Measurements from ENCODE around the gene EVA1C.
"Not testable (repeated sequence)": the region's sequence is repeated elsewhere in the genome, so short reads cannot be mapped to it uniquely, and the experiment has no call there.

The EVA1C gene, protein sequence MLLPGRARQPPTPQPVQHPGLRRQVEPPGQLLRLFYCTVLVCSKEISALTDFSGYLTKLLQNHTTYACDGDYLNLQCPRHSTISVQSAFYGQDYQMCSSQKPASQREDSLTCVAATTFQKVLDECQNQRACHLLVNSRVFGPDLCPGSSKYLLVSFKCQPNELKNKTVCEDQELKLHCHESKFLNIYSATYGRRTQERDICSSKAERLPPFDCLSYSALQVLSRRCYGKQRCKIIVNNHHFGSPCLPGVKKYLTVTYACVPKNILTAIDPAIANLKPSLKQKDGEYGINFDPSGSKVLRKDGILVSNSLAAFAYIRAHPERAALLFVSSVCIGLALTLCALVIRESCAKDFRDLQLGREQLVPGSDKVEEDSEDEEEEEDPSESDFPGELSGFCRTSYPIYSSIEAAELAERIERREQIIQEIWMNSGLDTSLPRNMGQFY

DNA sequence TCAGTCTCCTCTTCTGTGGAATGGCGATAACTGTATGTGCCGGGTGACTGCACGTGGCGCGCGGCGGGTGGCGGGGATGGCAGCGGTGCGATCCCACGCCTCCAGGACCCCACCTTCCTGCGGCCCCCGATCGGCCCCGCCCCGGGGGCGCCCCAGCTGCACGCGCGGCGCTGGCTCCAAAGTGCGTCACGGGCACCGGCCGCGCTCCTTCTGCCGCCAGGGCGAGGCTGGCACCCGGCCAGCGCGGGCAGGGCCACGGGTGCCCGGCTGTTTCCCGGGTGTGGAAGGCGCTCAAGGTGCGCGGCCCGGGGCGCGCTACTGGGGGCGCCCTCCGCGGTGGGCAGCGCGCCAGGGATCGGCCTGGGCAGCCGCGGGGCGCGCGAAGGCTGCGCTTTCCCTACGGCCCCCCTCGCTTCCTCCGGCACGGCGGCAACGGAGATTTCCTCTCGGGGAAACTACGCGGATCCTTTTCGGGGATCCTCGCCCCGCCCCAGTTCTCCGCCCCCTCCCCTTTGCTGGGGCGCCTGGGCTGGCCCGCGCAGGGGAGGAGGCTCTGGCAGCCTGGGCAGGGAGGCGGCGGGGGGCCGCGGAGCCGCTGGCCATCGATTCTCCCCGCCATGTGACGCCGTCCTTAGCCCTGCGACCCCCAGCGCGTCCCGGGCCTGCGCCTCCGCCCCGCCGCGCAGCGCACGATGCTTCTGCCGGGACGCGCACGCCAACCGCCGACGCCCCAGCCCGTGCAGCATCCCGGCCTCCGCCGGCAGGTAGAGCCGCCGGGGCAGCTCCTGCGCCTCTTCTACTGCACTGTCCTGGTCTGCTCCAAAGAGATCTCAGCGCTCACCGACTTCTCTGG is at the start of gene EVA1C:
Gene EVA1C, plus strand, starts transcription at position 545 of the 853 bp plus-strand sequence. Its CDS starts 148 bp downstream, at position 693.
- no peak for DNase-seq

DNA sequence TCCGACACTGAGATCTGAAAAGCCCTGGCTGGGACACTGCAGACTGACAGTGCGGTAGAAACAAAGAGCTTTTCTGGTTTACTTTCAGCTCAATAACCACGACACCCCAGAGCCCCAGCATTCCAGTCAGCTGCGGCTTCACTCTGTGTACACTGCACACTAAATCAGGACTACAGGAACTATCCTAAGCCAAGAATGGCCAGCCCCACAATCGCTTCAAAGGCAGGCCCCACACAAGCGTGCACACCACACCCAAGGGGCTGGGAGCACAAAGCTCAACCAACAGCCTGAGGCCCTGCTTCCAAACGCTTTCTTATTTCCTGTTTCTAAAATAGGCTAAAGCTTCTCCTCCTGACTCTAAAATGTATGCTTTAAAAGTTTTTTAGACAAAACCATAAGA is 48.1 kb upstream of the EVA1C start:
- DNase-seq = no peak

DNA sequence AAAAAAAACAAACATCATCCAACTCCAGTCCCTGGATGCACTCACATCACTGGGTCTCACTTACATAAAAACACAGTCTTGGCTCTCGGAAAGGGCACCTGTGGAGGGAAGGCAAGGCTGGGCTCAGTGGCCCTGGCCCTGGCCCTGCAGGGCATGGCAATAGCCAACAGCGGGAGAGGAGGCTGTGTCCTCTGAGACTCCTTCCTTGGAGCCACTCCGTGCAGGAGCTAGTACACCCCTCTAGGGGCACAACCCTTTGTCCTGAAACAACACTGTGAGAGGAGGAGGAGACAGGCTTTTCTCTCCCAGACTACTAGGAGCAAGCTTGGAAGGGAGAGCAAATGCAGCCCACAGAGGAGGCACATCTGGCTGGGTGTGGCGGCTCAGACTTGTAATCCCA is 47.7 kb upstream of the EVA1C start:
- DNase-seq = no peak

DNA sequence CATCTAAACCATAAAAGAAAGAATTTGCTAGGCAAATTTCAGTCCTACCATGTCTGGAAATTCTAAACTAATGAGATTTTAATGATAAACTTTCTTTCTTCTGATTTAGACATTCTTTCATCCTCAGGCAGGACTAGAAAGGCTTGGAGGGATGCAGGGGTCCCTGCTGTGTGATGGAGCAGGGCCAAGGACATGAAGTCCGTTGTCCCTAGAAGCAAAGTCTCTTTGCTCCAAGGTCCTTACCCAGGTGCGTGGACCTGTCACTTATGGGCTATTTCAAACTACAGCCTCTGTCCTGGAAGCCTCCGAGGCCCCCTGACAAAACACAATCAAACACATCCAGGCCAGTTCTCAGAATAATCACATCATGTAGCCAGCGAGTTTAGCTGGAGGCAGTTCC is 46.3 kb upstream of the EVA1C start:
- peak; percentile 62 for DNase-seq

DNA sequence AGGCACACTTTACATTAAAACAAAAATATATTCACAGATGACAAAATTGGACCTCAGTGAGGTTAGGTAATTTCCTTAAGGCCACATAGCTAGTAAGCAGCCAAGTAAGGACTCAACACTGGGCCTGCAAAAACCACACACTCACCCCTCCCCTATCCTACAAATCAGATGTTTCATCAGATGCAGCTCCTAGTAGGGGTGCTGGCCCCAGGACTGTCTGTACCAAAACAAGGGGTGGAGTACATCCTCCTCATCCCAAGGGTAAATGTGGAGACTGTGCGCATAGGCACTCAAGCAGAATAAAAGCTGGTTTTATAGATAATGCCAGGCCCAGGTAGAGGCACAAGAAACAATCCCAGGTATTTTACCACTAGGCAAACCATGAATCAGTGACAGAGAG is 45.3 kb upstream of the EVA1C start:
- no peak for DNase-seq

DNA sequence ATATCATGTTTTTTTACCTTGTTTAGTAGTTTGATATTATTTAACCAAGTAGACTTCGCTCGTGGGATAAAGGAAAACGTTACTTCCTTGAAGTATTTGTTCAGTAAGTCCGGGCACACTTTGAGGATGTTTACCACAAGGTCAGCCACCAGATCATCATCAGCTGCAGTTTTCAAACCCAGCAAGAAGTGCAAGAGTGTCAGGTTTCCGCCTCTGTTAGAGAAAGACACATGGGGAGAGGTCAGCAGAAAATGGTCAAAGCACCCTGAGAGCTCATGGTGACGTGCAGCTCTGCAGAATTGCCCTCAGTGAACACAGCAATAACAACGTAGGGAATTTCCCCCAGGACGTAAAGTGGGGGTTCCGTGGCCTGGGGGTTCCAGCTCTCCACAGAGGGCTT is 44.1 kb upstream of the EVA1C start:
- no peak for DNase-seq

DNA sequence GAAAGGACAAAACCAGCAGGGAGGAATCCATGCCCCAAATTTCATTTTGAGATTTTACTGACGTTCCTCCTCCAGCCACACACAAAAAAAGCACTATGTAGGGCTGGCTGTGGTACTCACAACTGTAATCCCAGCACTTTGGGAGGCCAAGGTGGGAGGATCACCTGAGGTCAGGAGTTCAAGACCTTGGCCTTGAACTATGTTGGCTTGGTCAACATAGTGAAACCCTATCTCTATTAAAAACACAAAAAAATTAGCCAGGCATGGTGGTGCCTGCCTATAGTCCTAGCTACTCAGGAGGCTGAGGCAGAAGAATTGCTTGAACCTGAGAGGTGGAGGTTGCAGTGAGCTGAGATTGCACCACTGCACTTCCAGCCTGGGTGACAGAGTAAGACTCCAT is 43.5 kb upstream of the EVA1C start:
- DNase-seq = not testable (repeated sequence)

DNA sequence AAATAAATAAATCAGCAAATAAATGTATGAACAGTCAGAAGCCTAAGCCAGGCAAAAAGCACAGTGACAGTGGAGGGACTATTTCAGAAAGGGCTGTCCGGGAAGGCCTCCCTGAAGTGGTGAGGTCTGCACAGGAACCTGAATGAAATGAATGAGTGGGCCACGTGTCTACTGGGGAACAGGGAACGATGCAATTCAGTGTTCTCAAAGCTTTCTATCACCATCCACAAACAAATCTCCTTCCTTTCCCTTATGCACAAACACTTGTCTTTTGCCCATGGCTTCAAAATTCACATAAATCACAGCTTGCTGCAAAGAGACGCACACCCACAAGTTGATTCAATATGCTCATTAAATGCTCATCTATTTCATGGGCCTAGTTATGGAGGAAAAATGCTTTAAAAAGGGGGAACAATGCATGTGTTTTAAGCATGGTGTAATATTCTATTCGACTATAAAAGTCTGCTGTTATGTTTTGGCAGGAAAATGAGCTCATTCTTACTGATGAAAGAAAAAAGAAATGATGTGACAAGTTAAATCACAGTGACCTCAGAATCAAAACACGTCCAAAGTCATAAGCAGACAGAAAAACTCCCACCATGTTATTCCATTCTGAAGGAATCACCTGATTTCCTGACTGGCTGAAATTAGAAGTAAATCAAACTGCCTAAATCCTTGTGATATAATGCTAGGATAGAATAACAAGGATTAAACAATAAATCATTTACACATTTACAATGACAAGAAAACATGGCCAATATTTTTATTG is 41.3 kb upstream of the EVA1C start:
- DNase-seq = no peak

DNA sequence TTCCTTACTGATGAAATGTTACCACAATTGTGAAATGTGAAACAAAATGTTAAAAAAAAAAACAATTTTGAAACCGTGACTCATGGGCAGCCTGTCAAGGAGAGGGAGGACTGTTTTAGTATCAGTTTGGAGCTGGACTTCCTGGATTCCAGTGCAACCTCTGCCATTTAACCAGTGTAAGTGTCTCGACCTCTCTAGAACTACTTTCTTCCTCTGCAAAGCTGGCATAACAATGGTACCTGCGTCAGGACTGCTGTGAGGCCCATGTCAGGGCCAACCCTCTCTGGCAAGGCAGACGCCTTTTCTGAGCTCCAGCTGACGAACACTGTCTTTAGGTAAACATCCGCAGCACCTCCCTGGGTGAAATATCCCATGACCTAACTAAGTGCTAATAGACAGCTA is 40.6 kb upstream of the EVA1C start:
- DNase-seq = no peak

DNA sequence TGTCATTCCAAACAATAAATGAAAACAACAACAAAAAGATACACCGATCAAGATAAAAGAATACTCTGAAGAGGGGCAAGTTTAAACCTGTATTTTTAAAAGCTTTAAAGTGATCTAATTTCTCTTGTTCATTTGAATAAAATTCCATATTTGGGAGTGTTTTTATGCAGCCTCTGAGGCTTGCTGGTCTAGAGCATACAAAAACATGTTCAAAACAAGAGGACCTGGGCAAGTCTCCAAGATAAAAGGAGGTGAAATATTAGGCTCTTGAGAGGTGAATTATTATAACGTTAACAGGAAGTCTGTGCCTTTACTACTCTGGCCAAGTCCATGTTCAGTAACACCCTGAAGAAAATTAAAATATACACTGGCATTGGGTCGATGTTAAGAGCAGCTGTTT is 39.8 kb upstream of the EVA1C start:
- DNase-seq = no peak

DNA sequence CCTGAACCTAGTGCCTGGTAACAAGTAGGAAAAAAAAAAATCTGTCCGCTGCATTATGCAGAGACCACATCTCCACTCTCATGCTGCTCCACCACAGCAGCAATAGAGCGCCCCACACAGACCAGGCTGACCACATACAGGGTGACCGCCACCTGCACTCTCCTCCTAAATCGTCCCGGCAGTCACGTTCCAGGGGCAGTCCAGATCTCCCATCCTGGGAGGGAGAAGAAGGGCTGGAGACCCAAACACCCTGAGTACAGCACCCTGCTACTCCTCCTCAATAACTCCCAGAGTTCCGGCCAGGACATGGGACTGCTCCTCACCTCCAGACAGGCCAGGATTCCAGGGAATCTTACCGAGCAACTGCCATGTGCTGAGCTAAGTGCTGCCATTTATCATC is 35.0 kb upstream of the EVA1C start:
- no peak for DNase-seq

DNA sequence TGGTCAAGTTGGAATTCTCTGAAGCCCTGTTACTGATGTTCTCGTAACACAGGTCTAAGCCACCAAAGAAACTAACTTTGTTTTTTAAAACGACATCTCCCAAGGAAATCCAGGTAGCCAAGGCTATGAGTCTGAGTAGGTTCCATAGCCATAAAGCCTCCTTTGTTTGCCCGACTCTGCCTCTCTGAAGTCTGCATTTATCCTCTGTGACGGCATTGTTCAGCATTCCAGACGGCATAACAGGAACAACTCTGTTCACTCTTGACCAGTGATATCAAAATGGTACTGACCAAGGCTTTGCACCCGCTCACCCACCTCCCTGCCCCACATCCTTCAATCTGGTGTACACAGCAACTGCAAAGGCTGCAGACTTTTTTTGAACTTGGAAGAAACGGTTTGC is 34.5 kb upstream of the EVA1C start:
- no peak for DNase-seq

DNA sequence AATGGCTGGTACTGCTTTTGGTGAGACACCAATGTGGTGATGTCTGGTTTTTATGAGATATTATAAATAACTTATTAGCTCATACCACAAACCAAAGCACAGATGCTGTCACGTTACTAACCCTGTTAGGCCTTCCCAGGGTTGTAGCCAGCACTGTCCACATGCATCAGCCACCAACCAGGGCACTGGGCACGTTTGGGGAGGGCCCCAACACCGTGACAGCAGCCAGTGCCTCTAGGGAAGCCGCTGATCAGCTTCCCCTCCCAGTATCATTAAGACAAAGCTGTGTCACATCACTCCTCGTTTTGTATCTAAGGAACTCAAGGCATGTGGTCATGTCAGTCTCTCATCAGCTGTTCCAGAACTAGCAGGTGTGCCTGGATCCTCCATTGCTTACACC is 33.5 kb upstream of the EVA1C start:
- DNase-seq = no peak

DNA sequence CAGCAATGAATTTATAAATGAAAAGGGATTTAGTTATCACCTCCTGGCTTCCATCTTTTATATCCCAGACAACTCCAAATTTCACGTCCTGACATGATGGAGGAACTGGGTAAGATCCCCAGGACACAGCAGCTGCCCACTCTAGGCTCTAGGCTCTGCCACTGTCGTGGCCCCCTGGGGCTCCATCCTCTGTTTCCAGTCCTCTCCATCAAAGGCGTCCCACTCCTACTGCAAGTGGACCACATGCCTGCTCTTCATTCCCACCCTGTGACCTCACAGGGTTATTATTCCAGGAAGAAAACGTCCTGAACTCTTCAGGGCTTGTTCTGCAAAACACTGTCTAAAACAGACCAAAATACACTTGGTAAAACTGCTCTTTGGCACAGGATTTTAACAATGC is 31.6 kb upstream of the EVA1C start:
- no peak for DNase-seq

DNA sequence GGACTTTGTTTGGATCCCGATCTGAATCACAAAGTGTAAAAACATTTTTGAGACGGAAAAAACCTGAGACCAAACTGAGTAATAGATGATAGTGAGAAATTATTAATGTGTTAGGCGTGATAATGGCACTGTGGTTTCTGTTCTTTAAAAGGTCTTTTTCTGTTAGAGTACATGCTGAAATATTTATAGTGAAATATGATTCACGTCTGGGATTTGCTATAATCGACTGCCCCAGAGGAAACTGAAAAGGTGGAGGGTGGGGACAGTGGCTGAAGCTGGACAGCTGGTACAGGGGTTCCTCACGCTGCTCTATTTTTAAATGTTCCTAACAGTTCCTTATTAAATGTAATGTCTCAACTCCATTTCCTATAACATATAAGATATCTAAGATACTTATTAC is 30.9 kb upstream of the EVA1C start:
- no peak for DNase-seq

DNA sequence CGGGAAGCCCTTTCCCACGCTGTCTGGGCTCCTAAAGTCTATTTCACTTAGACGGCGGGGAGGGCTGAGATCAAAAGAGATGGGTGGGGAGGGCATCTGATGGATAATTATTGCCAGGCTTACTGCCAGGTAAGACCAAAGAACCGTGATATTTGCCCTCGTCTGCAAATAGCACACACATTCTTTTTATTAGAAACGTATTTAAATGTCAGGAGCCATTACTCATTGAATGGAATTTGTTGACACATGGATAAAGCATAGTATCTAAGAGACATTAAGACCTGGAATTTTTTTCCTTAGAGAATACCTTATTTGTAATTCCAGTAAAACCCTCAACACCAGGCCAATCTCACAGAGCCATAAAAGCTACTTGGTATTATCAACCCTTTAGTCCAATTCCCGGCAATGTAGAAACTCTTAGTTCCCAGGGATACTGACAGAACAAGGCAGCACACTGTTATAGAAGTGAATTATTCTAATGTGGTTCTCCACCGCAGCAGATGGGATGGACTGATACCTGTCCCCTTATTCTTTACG is 30.3 kb upstream of the EVA1C start:
- no peak for DNase-seq

DNA sequence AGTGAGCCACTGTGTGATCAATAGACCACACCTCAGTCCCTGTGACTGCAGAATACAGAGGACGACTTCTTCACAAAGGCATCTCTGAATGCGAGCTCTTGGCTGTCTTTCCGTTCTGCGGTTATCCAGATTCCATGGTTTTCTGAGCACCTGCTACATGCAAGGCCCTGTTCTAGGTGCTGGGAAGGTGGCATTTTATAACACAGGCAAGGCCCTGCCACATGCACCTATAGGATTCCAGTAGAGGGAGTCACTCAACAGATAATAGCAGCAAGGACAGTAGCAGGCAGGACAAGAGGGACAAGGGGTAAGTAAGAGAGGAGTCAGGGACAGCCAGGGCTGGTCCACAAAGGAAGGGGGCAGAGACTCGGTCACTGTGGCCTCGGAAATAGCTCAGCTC is 28.7 kb upstream of the EVA1C start:
- no peak for DNase-seq

DNA sequence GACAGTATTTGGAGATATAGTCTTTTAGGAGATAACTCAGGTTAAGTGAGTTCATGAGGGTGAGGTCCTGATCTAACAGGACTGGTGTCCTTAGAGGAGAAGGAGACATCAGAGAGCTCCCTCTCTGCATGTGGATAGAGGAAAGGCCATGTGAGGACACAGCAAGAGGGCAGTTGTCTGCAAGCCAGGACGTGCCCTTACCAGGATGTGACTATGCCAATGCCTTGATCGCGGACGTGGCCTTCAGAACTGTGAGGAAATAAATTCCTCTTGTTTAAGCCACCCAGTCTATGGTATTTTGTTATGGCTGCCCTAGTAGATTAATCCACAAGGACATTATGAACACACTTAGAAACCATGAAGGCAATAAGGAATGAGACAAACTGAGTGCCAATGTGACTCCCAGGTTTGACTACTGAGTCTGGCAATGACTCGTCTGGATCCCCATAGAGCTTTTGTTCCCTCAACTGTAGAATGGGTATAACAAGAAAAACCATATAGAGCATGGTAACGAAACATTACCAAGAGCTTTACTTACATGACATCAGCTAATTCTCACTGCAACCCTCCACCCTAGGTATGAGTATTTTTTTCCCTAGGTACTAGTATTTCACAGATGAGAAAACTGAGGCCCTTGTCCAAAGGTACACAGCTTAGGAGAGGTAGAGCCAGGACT is 26.2 kb upstream of the EVA1C start:
- no peak for DNase-seq

DNA sequence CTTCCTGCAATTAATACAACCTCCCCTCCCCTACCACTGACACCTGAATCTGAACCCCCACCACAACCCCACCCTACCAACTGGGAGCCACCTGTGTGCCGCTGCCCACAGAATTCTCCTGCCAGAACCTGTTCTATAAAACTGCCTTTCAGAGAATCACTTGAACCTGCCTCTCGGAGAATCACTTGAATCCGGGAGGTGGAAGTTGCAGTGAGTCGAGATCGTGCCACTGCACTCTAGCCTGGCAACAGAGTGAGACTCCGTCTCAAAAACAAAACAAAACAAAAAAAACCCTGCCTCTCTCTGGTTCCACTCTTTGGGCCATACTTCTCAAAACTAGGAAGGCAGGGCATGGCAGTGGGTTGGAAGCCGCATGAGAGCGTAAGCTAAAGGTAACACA is 25.4 kb upstream of the EVA1C start:
- no peak for DNase-seq

DNA sequence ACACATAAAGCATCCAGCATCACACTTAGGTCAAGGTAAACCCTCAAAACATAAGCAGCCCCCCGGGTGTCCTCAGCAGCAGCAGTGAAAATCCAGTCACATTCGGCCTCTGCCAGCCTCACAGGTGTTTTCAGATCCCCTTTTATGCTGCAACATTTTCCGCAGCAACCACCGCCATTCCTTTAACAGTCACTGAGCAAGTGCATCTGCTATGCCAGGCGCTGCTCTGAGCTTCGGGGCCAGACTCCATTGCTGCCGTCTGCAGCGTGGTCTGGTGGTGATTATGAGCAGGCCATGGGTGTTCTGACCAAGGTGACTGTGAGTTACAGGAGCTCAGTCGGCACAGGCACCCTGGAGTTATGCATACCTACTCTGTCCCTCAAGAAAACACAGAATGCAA is 24.2 kb upstream of the EVA1C start:
- no peak for DNase-seq

DNA sequence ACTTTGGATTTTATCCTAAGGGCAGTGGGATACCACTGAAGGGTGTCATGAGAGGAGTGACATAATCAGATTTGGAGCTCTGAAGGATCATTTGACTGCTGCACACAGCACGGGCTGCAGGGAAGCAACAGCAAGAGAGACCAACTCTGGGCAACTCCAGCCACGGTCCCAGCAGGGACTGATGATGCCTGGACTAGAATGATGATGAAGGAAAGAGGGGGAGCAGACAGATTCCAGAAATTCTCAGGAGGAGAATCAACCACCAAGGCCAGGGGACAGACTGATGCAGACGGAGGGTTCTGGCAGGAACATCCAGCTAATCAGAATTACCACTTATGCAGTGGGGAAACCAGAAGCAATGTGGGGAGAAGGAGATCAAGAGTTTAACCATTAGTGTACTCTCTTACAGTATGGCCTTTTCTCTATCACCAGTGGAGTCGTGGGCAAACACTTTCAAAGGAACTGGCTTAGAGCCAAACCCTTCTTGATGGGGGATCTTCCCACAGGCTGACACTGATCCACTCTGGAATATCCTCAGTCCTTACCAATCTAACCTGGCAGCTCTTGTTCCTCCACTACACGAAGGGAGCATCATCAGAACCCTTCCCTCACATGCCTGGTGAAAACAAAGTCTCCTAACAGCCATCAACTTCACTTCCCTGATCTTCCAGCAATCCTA is 23.0 kb upstream of the EVA1C start:
- no peak for DNase-seq

All from NCI-H526 treated with DMSO at 0.1 percent for 48 hours (cell line).